ENCODE results near the gene TCF4. TPM values are rescaled to one million over a fixed set of nuclear protein-coding genes. Genes with fewer than 3 reads are reported as not detected.

TCF4 gene
- total RNA-seq, 6 experiments from 2014 or later: 50.4 to 71.1 (median 59.0) TPM

DNA sequence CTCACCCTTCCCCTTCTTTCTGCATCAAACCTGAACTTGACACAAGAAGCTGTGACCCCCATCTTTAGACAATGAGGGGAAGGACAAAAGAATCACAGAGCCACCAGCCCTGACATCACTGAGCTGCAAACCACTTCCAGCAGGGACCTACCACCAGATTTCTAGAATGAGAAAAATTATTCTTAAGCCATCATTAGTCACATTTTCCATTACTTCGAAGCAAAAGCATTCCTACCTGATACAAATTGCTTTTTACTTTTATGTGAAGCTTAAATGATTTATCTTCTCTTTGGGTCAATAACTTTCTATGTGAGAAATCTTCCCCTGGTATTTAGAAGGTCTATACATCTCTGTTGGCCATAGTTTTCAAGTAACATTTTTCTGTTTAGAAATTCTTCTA is 134.8 kb downstream of the TCF4 start:
- no peaks in the 10 kb centered on the region for H3K9me3 Mint-ChIP-seq
- no peak overlapping the region for H3K27ac Mint-ChIP-seq
- no peak for DNase-seq
- H3K27me3 Mint-ChIP-seq (ENCODE audit: insufficient read depth): no peaks in the 10 kb centered on the region; the same call in none of the 2 replicates
- H3K4me3 Mint-ChIP-seq: no peak overlapping the region
- TF ChIP-seq, protein P1, sequence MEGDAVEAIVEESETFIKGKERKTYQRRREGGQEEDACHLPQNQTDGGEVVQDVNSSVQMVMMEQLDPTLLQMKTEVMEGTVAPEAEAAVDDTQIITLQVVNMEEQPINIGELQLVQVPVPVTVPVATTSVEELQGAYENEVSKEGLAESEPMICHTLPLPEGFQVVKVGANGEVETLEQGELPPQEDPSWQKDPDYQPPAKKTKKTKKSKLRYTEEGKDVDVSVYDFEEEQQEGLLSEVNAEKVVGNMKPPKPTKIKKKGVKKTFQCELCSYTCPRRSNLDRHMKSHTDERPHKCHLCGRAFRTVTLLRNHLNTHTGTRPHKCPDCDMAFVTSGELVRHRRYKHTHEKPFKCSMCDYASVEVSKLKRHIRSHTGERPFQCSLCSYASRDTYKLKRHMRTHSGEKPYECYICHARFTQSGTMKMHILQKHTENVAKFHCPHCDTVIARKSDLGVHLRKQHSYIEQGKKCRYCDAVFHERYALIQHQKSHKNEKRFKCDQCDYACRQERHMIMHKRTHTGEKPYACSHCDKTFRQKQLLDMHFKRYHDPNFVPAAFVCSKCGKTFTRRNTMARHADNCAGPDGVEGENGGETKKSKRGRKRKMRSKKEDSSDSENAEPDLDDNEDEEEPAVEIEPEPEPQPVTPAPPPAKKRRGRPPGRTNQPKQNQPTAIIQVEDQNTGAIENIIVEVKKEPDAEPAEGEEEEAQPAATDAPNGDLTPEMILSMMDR (IDR thresholded peaks at IDR 0.05): no peak
- H3K36me3 Mint-ChIP-seq (ENCODE audit: low read depth): no peaks in the 10 kb centered on the region
- peaks cover 23% of the 10 kb centered on the region for H3K4me1 Mint-ChIP-seq (ENCODE audit: low read depth)

DNA sequence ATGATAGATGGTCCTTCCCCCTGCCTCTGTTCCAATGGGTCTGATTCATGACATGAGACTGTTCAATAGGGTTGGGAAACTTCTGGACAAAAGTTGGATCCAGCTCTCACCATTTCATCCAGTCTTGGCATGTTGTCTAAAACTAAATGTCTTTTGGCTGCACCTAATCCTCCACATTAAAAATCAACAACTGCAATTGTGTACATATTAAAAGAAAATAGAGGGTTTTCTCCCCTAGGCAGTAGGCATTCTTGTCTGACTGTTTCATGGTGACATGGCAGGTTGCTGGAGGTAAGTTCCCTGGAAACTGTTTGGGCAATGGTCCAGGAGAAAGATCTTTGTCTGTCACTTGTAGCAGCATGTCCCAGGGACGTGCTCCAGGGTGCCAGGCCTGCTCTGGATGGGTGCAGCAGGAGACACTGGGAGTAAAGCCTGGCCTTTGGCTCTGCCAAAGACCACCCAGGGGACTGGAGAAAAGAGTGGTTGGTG is 135.8 kb downstream of the TCF4 start:
- Mint-ChIP-seq H3K27ac (no peak overlapping the region), H3K4me3 (no peak overlapping the region), H3K4me1 (ENCODE audit: low read depth) (peaks cover 23% of the 10 kb centered on the region), H3K36me3 (ENCODE audit: low read depth) (no peaks in the 10 kb centered on the region), H3K9me3 (no peaks in the 10 kb centered on the region), H3K27me3 (ENCODE audit: insufficient read depth) (no peaks in the 10 kb centered on the region; the same call in none of the 2 replicates)
- TF ChIP-seq, protein P1 (IDR thresholded peaks at IDR 0.05): no peak
- DNase-seq: no peak

DNA sequence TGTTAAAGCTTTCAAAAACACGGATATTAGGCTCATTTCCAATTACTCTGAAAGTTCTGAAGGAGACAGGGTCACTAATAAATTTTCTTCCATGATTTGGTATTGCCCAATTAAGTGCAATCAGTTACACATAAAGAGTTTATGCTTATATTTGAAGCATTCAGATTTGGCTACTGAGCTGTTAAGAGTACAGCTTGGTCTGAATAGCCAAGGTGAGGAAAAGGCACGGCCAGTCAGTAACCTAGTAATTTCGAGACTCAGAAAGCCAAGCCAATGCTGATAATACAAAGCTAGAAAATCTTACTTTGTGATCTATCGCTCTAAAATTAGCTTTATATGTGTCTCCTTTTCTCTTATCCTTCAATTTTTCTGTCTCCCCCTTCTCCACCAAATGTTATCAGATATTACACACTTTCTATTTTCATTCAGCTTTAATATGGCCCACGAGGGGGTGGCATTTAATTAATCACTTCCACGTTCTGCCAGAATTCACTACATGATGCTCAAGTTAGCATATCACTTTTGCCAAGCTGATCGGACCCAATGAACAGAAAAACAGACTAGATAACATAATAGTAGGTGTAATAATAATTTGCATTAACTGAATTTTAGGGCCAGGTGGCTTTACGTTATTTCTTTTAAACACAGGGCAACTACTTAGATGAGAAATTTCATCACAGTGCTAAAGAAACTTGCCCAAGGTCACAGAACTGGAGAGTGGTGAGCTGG is 138.4 kb downstream of the TCF4 start:
- Mint-ChIP-seq H3K4me1 (ENCODE audit: low read depth) (peaks cover 24% of the 10 kb centered on the region), H3K27ac (no peak overlapping the region), H3K4me3 (no peak overlapping the region), H3K9me3 (peaks cover 5% of the 10 kb centered on the region; the same call in 1 of the 2 replicates), H3K27me3 (ENCODE audit: insufficient read depth) (no peaks in the 10 kb centered on the region; the same call in none of the 2 replicates), H3K36me3 (ENCODE audit: low read depth) (peaks cover 16% of the 10 kb centered on the region)
- TF ChIP-seq, protein P1 (IDR thresholded peaks at IDR 0.05): no peak
- DNase-seq: no peak

DNA sequence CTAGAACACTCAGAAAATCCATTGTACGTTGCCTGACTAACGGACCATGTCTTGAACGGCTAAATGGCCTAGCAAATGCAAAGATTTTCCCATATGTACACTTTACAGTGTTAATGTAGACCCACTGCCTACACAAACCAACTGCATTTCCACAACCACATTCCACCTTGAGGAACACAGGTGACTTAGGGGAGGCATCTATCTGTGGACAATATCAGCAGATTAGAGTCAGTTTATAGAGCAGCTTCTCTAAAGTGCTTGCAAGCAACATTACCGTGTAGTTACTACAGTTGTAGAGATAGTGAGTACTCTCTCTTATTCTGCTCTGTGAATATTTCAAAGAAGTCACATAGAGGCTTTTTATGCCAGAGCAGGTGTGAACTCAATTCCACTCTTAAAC is 139.6 kb downstream of the TCF4 start:
- peaks cover 5% of the 10 kb centered on the region; the same call in 1 of the 2 replicates for H3K9me3 Mint-ChIP-seq

DNA sequence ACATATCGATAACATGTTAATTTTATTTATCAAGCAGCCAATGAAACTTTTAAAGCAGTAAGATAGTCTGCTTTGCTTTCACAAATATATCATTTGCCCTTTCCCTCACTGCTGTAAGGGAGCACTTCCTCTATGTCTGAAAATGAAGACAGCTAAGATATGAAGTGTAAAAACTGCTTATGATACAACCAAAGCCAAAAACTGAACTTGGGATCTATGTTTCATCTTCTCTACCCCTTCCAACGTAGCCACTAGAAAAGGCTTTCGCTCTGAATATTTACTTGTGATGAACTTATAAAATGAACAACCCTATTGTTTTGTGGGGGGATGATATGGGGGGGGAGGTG is 140.3 kb downstream of the TCF4 start:
- peaks cover 5% of the 10 kb centered on the region; the same call in 1 of the 2 replicates for H3K9me3 Mint-ChIP-seq
- H3K27ac Mint-ChIP-seq: no peak overlapping the region
- H3K4me1 Mint-ChIP-seq (ENCODE audit: low read depth): peaks cover 33% of the 10 kb centered on the region
- no peaks in the 10 kb centered on the region; the same call in 1 of the 2 replicates for H3K27me3 Mint-ChIP-seq (ENCODE audit: insufficient read depth)
- H3K4me3 Mint-ChIP-seq: no peak overlapping the region
- TF ChIP-seq, protein P1 (IDR thresholded peaks at IDR 0.05): no peak
- DNase-seq: no peak
- H3K36me3 Mint-ChIP-seq (ENCODE audit: low read depth): peaks cover 17% of the 10 kb centered on the region

More for the DNA sequence above, 139.6 kb downstream of the TCF4 start:
- TF ChIP-seq, protein P1 (IDR thresholded peaks at IDR 0.05): no peak
- H3K36me3 Mint-ChIP-seq (ENCODE audit: low read depth): peaks cover 17% of the 10 kb centered on the region
- peaks cover 29% of the 10 kb centered on the region for H3K4me1 Mint-ChIP-seq (ENCODE audit: low read depth)
- no peak for DNase-seq
- H3K4me3 Mint-ChIP-seq: no peak overlapping the region
- H3K27me3 Mint-ChIP-seq (ENCODE audit: insufficient read depth): no peaks in the 10 kb centered on the region; the same call in none of the 2 replicates
- no peak overlapping the region for H3K27ac Mint-ChIP-seq

Data from HFFc6 (cell line).